NCI-H510A (cell line): ENCODE data around the gene RACK1.

Source experiments
- DNase-seq: peaks from one replicate; lab custom pipeline; 2025; lab: John Stamatoyannopoulos, UW

The RACK1 gene

DNA sequence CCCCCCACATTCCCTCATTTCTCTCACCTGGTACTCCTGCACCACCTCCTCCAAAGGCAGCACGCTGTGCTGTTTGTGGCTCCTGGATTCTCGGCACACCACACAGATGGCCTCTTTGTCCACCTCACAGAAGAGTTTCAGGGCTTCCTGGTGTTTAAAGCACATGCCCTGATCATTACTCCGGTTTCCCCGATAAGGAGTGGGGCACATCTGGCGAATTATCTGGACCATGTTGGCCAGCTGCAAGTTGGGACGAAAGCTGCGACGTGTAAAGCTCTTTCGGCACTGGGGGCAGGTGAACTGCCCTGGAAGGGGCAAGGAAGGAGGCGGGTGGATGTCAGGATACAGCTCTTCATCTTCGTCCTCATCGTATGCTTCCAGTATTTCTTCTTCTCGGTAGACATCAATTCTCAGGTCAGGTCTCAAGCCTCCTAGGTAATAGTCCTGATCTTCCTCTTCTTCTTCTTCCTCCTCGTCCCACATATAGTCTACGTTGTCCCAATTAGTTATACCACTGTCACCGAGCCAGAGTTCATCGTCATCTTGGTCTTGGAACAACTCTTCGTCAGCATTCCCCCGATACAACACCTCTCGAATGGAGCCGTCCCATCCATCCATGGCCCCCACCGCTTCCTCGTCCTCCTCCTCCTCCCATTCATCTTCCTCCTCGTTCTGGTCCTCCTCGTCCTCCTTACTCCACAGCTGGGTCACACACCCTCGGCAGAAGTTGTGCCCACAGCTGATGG, 16.4 kb upstream of the RACK1 start:
- no peak for DNase-seq

DNA sequence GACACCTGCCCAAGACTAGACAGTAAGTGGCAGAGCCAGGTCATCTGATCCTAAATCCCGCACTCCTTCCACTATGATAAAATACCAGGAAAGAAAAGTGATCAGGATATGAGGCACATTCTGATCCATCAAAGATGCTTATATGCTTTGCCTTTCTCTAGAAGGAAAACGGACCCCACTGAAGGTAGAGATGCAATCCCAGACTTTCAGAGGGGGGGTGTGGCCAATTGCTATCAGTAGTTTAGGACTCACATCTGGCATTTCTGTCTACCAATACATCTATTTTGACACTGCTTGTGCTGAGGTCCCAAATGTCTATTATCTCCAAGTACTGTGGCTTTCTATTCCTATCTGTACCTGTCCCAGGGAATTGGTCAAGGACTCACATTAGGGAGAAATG, 15.6 kb upstream of the RACK1 start:
- no peak for DNase-seq

GRCh38 chr5:181258576-181258975, 14.9 kb upstream of the RACK1 start:
- no peak for DNase-seq

- DNase-seq: no peak
Measured at GRCh38 chr5:181255836-181256578, 12.3 kb upstream of the RACK1 start.

DNA sequence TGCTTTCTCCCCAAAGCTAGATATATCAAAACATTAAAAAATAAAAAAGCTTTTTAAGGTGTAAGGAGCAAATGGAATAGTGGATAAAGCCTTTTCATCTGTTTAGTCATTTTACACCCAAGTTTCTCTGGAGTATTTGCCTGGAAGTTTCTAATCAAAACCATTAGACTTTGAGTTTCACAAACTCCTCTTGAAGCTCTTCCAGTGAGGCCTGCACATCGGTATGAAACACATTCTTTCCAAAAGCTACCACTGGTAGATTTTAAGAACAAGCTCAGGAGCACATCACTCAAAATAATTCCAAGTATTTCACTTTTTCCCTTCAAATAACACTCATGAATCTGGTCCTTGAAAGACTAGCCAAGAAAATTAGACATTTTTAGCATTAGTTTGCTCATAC, 11.6 kb upstream of the RACK1 start:
- no peak for DNase-seq

GRCh38 chr5:181248277-181248676, 4.6 kb upstream of the RACK1 start:
- no peak for DNase-seq

- DNase-seq: no peak
Measured at GRCh38 chr5:181246276-181247049, 2.8 kb upstream of the RACK1 start.

DNA sequence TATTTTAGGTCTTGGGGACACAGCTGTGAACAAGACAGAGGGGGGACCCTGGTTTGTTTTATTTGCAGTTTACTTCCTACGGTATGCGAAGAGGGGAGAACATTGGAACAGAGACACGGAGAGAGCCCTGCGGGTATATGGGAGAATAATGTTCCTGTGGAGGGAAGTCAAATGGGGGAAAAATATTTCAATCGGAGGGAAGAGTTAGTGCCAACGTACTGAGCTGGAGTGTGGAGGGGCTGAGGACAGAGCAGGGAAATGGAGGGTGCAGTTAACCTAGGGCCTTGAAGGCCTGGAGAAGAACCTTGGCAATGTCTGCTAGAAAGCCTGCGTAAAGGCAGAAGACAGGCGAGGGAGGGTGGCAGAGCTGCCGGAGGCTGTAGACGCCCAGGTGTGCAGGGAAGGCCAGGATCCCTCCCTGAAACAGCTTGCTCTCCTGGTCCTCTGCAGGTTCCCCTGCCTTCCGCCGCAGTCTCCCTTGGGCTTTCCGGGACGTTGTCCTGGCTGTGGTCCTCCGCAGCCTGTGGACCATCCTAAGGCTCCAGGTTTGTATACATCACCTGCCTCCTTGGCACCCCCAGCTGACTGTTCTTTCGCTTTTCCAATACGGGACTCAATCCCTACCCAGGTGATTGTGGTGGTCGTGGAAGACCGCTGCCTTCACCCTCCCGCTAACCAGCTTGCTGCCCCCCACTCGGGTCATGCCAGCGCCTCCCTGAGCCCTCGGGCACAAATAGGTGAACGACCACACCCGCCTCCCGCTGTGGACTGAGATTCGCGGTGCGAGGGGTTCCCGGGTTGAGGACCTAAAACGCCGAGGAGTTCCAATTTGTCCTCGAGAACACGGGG, 1.9 kb upstream of the RACK1 start:
- no peak for DNase-seq

DNA sequence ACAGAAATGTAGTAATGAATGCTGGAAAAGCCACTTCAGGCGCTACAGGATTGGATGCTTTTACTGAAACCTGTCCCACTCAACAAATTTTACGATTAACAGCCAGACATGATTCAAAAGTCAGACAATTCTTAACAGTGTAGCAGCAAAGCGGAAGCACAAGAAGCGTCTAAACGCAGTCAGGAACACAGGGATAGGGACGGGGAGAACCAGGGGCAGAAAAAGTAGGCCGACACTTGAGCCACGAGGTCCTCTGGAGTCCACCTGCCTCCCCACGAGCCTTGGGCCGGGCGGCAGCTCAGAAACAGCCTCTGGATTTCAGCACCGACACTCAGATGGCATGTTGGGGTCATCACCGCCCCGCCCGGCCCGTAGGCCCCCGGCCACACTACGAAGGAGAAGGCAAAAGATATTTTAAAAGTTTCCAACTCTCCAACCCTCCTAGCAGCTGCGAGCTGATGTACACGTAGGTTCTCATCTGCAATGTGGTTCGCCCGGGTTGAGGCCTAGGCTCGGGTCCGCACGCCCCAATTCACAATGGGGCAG, 615 bp downstream of the RACK1 start:
- no peak for DNase-seq

- no peak for DNase-seq
Measured at GRCh38 chr5:181242031-181242451, 1.7 kb downstream of the RACK1 start.

- no peak for DNase-seq
Measured at GRCh38 chr5:181241393-181241975, 2.2 kb downstream of the RACK1 start.

DNA sequence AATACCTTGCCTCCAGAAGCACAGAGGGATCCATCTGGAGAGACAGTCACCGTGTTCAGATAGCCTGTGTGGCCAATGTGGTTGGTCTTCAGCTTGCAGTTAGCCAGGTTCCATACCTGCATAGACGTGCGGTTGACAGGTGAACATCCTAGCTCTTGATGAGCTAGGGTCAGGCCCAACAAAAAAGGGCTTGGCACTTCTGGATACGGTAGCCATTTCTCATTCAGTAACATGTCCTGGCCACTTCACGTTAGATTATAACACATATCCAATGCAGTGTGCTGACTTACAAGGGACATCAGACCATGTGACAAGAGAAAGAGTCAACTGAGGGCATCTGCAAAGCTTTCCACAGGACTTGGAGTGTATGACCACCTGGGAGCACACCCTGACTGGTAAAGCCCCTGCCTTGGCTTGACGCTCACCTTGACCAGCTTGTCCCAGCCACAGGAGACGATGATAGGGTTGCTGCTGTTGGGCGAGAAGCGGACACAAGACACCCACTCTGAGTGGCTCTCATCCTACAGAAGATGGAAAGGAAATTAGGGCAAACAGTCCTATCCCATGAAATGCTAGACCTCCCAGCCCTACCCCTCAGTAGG, 4.5 kb downstream of the RACK1 start:
- no peak for DNase-seq

DNA sequence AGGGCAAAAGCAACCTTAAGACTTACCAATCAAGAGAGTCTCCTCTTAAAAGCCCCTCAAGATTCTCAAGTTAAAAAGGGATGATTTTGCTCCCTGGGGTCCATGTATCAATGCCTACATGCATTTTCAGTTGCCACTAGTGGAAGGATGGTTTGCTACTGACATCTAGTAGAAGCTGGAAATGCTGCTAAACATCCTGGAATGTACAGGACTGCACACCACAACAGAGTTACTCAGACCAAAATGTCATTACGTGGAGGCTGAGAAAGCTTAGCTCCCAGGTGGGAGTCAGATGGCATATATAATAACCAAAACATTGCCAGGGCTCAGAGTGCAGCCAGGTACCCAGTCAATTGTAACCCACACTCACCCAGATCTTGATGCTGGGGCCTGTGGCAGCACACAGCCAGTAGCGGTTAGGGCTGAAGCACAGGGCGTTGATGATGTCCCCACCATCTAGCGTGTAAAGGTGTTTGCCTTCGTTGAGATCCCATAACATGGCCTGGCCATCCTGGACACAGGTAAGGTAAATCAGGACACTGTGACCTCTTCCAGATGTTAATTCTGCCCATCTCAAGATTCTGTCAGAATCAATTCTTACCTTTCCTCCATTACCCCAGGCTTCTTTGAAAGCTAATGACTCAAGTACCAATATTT, 5.8 kb downstream of the RACK1 start:
- DNase-seq: no peak

DNA sequence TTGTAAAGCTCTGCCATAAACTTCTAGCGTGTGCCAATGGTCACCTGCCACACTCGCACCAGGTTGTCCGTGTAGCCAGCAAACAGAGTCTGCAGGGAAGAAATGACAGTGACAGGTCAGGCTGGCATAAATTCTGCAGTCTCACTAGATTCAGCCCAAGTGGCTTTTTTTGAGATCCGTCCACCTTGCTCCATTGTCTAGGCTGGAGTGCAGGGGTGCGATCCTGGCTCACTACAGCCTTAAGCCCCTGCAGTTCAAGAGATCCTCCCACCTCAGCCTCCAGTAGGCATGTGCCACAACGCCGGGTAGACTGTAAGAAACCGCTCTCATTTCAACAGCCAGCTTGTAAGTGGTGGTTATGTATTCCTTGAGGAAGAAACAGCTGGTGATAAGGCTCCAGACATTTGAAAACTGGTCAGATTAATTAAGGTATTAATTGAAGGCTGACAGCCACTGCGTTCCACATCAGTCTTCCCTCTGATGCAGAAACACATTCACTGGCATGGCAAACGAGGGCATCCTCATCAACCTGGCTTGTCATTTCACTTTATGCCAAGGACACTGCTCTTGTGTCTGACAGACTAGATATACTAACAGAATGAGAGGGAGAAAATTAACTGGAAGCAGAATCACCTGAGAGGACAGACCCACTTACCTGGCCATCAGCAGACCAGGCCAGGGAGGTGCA, 6.6 kb downstream of the RACK1 start:
- DNase-seq: no peak

DNA sequence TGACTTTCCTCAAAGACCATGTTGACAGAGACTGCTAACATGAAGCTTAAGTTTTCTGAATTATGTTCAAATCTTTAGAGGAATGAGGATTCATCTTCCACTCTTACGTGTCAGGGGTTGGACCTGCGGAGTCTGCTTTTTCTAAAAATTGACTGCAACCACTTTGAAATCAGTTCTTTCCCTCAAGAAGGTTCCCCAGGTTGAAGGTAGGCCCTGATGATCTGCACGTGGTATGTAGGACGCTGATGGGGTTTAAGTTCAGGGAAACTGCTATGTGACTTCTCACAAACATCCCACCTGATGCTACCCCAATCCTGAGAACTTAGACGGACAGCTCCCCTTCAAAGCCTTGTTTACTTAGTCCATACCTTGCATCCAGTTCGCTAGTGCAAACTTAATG, 7.2 kb downstream of the RACK1 start:
- DNase-seq: no peak

- DNase-seq: no peak
Measured at GRCh38 chr5:181235689-181236366, 7.9 kb downstream of the RACK1 start.

GRCh38 chr5:181235323-181235688, 8.4 kb downstream of the RACK1 start:
- no peak for DNase-seq

- DNase-seq: no peak
Measured at GRCh38 chr5:181234455-181235306, 9.0 kb downstream of the RACK1 start.
